H1 (cell line): Measurements from ENCODE around the gene KLHDC10. TPM values are rescaled to one million over a fixed set of nuclear protein-coding genes. Genes with fewer than 3 reads are reported as not detected.

Source experiments
- CTCF ChIA-PET: fragments of 300-600 bp; sonication (Branson Sonifier 250); formaldehyde crosslinking; loops from one replicate; lab custom pipeline; 2021; ENCODE audit not compliant: partially characterized antibody; lab: Charles Lee
- POLR2A ChIA-PET: fragments of 300-600 bp; sonication (Branson Sonifier 250); formaldehyde crosslinking; loops from one replicate; lab custom pipeline; 2021; ENCODE audit warnings: inconsistent platforms; ENCODE audit not compliant: partially characterized antibody; lab: Charles Lee
- DNase-seq, 2 experiments: peaks; one replicate each; pipeline versions ENCODE4 v3.0.0 to v3.0.0-alpha.2; 2010 to 2022; ENCODE audit warnings: low spot score in 2 of 2, low read depth in 1 of 2, mixed read lengths in 1 of 2
- FAIRE-seq: peaks from 2 replicates; lab custom pipeline; 2011; peaks lifted over from hg19 to GRCh38; lab: Jason Lieb, UNC
- H2AFZ ChIP-seq: 2 replicates; pipeline ENCODE4 v1.8.1; 2012; ENCODE audit warnings: low read length, inconsistent platforms
- H2AK5ac ChIP-seq: 2 replicates; pipeline ENCODE4 v1.6.1; 2013; ENCODE audit warnings: low read depth, low read length
- H2BK120ac ChIP-seq: replicated peaks from 2 replicates; pipeline ENCODE3; 2013; ENCODE audit warnings: low read depth, low read length, inconsistent platforms
- H2BK12ac ChIP-seq: 2 replicates; pipeline ENCODE4 v1.6.1; 2013; ENCODE audit warnings: low read depth, low read length
- H2BK15ac ChIP-seq: 2 replicates; pipeline ENCODE4 v1.6.1; 2013; ENCODE audit warnings: low read length
- H2BK20ac ChIP-seq: 2 replicates; pipeline ENCODE4 v1.6.1; 2013; ENCODE audit warnings: low read length
- H2BK5ac ChIP-seq: 2 replicates; pipeline ENCODE4 v1.6.1; 2013; ENCODE audit warnings: low read depth, low read length
- H3K14ac ChIP-seq: 2 replicates; pipeline ENCODE4 v1.6.1; 2013; ENCODE audit warnings: inconsistent platforms; ENCODE audit not compliant: insufficient read length
- H3K18ac ChIP-seq: 2 replicates; pipeline ENCODE4 v1.6.1; 2013; ENCODE audit warnings: low read length; ENCODE audit errors: extremely low read depth
- H3K23ac ChIP-seq: 2 replicates; pipeline ENCODE4 v1.6.1; 2013; ENCODE audit warnings: inconsistent platforms; ENCODE audit not compliant: insufficient read length
- H3K23me2 ChIP-seq: 2 replicates; pipeline ENCODE4 v1.6.1; 2013; ENCODE audit warnings: low read depth, low read length
- H3K27ac ChIP-seq: 2 replicates; pipeline ENCODE4 v1.6.1; 2011; ENCODE audit warnings: low read depth, low read length, inconsistent platforms
- H3K27me3 ChIP-seq, 4 experiments: replicated peaks in 1 of 4; 1 replicate in 1 of 4; 2 replicates in 3 of 4; pipeline versions ENCODE4 v1.6.1 to v1.8.1; 2011 to 2013; ENCODE audit warnings: low read length in 3 of 4, mild to moderate bottlenecking in 3 of 4, inconsistent platforms in 2 of 4, mixed read lengths in 2 of 4, moderate library complexity in 1 of 4; ENCODE audit not compliant: control insufficient read depth in 3 of 4, insufficient read depth in 3 of 4; ENCODE audit errors: extremely low read depth in 1 of 4
- H3K36me3 ChIP-seq, 4 experiments: 2 replicates each; pipeline versions ENCODE4 v1.6.1 to v1.8.1; 2011 to 2013; ENCODE audit warnings: mild to moderate bottlenecking in 4 of 4, low read length in 3 of 4, moderate library complexity in 2 of 4, control low read depth in 1 of 4, inconsistent platforms in 1 of 4; ENCODE audit not compliant: insufficient read depth in 4 of 4, control insufficient read depth in 2 of 4
- H3K4ac ChIP-seq: replicated peaks from 2 replicates; pipeline ENCODE3; 2013; ENCODE audit warnings: low read length, low read depth, mixed read lengths, inconsistent platforms; ENCODE audit not compliant: insufficient read length
- H3K4me1 ChIP-seq, 4 experiments: replicated peaks in 1 of 4; 1 replicate in 1 of 4; 2 replicates in 3 of 4; pipeline versions ENCODE4 v1.6.1 to v1.8.1; 2011 to 2013; ENCODE audit warnings: low read length in 3 of 4, inconsistent platforms in 2 of 4, mixed read lengths in 1 of 4; ENCODE audit not compliant: insufficient read depth in 4 of 4, control insufficient read depth in 3 of 4
- H3K4me2 ChIP-seq, 2 experiments: 2 replicates each; pipeline versions ENCODE4 v1.6.1 to v1.8.1; 2011 to 2013; ENCODE audit warnings: low read depth in 2 of 2, low read length in 2 of 2, control low read depth in 1 of 2, inconsistent platforms in 1 of 2, mild to moderate bottlenecking in 1 of 2; ENCODE audit not compliant: insufficient read depth in 1 of 2
- H3K4me3 ChIP-seq, 4 experiments: fragments of 200-600, 300-600 bp in 1 of 4; sonication (generic), shearing (Covaris generic), sonication (Bioruptor Twin) in 1 of 4; 2 replicates each; pipeline versions ENCODE4 v1.5.1 to v1.8.1; 2011 to 2016; ENCODE audit warnings: low read length in 4 of 4, low read depth in 3 of 4, control low read depth in 2 of 4, inconsistent platforms in 2 of 4, mild to moderate bottlenecking in 2 of 4, mixed read lengths in 1 of 4, moderate library complexity in 1 of 4; ENCODE audit not compliant: insufficient read depth in 2 of 4; ENCODE audit errors: extremely low read depth in 1 of 4
- H3K56ac ChIP-seq: replicated peaks from 2 replicates; pipeline ENCODE3; 2013; ENCODE audit warnings: low read depth, mild to moderate bottlenecking, mixed read lengths, low read length, inconsistent platforms; ENCODE audit not compliant: insufficient read length
- H3K79me1 ChIP-seq: 2 replicates; pipeline ENCODE4 v1.6.1; 2013; ENCODE audit warnings: low read depth, low read length, control low read depth
- H3K79me2 ChIP-seq, 2 experiments: 2 replicates each; pipeline versions ENCODE4 v1.6.1 to v1.8.1; 2012 to 2013; ENCODE audit warnings: low read length in 2 of 2, mild to moderate bottlenecking in 2 of 2, inconsistent platforms in 1 of 2; ENCODE audit not compliant: insufficient read depth in 2 of 2, control insufficient read depth in 1 of 2
- H3K9ac ChIP-seq, 4 experiments: replicated peaks in 1 of 4; 1 replicate in 1 of 4; 2 replicates in 3 of 4; pipeline versions ENCODE4 v1.6.1 to v1.8.1; 2011 to 2013; ENCODE audit warnings: low read depth in 3 of 4, low read length in 3 of 4, control low read depth in 2 of 4, mild to moderate bottlenecking in 2 of 4, moderate library complexity in 2 of 4, inconsistent platforms in 1 of 4; ENCODE audit errors: extremely low read depth in 1 of 4
- H3K9me3 ChIP-seq, 2 experiments: 2 replicates each; pipeline versions ENCODE4 v1.6.1 to v1.8.1; 2012 to 2013; ENCODE audit warnings: mild to moderate bottlenecking in 2 of 2, moderate library complexity in 2 of 2, control low read depth in 1 of 2, inconsistent platforms in 1 of 2, low read depth in 1 of 2, low read length in 1 of 2, mixed read lengths in 1 of 2; ENCODE audit not compliant: insufficient read depth in 2 of 2
- H4K20me1 ChIP-seq, 2 experiments: replicated peaks in 1 of 2; 2 replicates each; pipeline versions ENCODE3 to v1.8.1; 2011 to 2013; ENCODE audit warnings: inconsistent platforms in 2 of 2, low read length in 2 of 2, mild to moderate bottlenecking in 1 of 2; ENCODE audit not compliant: insufficient read depth in 2 of 2, control insufficient read depth in 1 of 2
- H4K5ac ChIP-seq: 2 replicates; pipeline ENCODE4 v1.6.1; 2013; ENCODE audit warnings: low read length, low read depth, mixed read lengths, inconsistent platforms; ENCODE audit not compliant: insufficient read length
- H4K8ac ChIP-seq: 2 replicates; pipeline ENCODE4 v1.8.0; 2013; ENCODE audit warnings: mild to moderate bottlenecking, moderate library complexity, low read length, inconsistent platforms; ENCODE audit not compliant: insufficient read depth; ENCODE audit errors: extremely low read depth
- H4K91ac ChIP-seq: replicated peaks from 2 replicates; pipeline ENCODE3; 2013; ENCODE audit warnings: low read length, mixed read lengths, inconsistent platforms; ENCODE audit not compliant: insufficient read length
- ATF2 ChIP-seq: IDR thresholded peaks from 2 replicates; pipeline ENCODE4 v1.6.1; 2012; ENCODE audit warnings: low read length, inconsistent platforms
- CBX5 ChIP-seq: fragments of 300-800, 300-1000 bp; sonication (generic); IDR thresholded peaks from 2 replicates; pipeline ENCODE4 v1.7.1; 2016; ENCODE audit warnings: antibody characterized with exemption, low read length, low read depth
- CHD1 ChIP-seq: IDR thresholded peaks from 2 replicates; pipeline ENCODE4 v1.6.1; 2012; ENCODE audit warnings: low read depth, low read length, improper control_type of control experiment
- EP300 ChIP-seq, 2 experiments: IDR thresholded peaks; 1 replicate in 1 of 2; 2 replicates in 1 of 2; pipeline ENCODE4 v1.6.1; 2011 to 2012; ENCODE audit warnings: low read depth in 2 of 2, low read length in 2 of 2, mild to moderate bottlenecking in 2 of 2, borderline replicate concordance in 1 of 2, inconsistent platforms in 1 of 2, moderate library complexity in 1 of 2
- EZH2 ChIP-seq: fragments of 200-600 bp; sonication (generic); IDR thresholded peaks from 2 replicates; pipeline ENCODE4 v1.7.1; 2012; ENCODE audit warnings: low read depth, mild to moderate bottlenecking, moderate library complexity, low read length, inconsistent platforms; ENCODE audit not compliant: severe bottlenecking
- FOSL1 ChIP-seq: IDR thresholded peaks from 2 replicates; pipeline ENCODE4 v1.6.1; 2011; ENCODE audit warnings: mild to moderate bottlenecking, low read depth, low read length, moderate library complexity; ENCODE audit not compliant: insufficient read depth
- GABPA ChIP-seq: IDR thresholded peaks from 2 replicates; pipeline ENCODE4 v1.6.1; 2011; ENCODE audit warnings: mild to moderate bottlenecking, low read length, moderate library complexity, borderline replicate concordance; ENCODE audit not compliant: insufficient read depth
- HDAC6 ChIP-seq: IDR thresholded peaks from one replicate; pipeline ENCODE4 v1.7.1; 2012; ENCODE audit warnings: low read depth, mild to moderate bottlenecking, inconsistent platforms, low read length, moderate library complexity
- JUND ChIP-seq: IDR thresholded peaks from 2 replicates; pipeline ENCODE4 v1.6.1; 2011; ENCODE audit warnings: mild to moderate bottlenecking, improper control_type of control experiment, low read length
- NRF1 ChIP-seq: IDR thresholded peaks from 2 replicates; pipeline ENCODE4 v1.6.1; 2011; ENCODE audit warnings: mild to moderate bottlenecking, low read depth, low read length, improper control_type of control experiment
- POLR2AphosphoS5 ChIP-seq: IDR thresholded peaks from 2 replicates; pipeline ENCODE4 v1.6.1; 2011; ENCODE audit warnings: low read depth, low read length
- POU5F1 ChIP-seq: IDR thresholded peaks from 2 replicates; pipeline ENCODE4 v1.6.1; 2011; ENCODE audit warnings: low read depth, mild to moderate bottlenecking, low read length, moderate library complexity
- RXRA ChIP-seq: IDR thresholded peaks from 2 replicates; pipeline ENCODE4 v1.6.1; 2011; ENCODE audit warnings: low read depth, mild to moderate bottlenecking, low read length, moderate library complexity; ENCODE audit not compliant: insufficient read depth
- YY1 ChIP-seq: IDR thresholded peaks from 2 replicates; pipeline ENCODE4 v1.6.1; 2011; ENCODE audit warnings: low read depth, mild to moderate bottlenecking, low read length
- polyA plus RNA-seq, 7 experiments: library from polyadenylated mRNA; depleted of rRNA in 3 of 7; stranded (reverse) in 5 of 7; unstranded in 2 of 7; fragments of >200 nt in 5 of 7; fragments of 200-250 nt in 2 of 7; gene quantifications; 1 replicate in 5 of 7; 2 replicates in 1 of 7; 4 replicates in 1 of 7; pipeline versions ENCODE4 v1.2.1 to v1.2.3, GENCODE V29; 2011 to 2013; ENCODE audit warnings: missing spikeins in 2 of 7, mixed read lengths in 2 of 7
- total RNA-seq: library from RNA; stranded (reverse); fragmentation: NEBNext Ultra II Directional; extraction: Animal tissue kit (Norgen Biotek cat#: 25700); gene quantifications from 2 replicates; pipeline ENCODE4 v1.2.1, GENCODE V29; 2021

Gene KLHDC10
- total and polyA plus RNA-seq, 2 of the 8 experiments (the other 6 are each of a cell fraction or from before 2014, with no cell fraction given) = 6.6 to 14.5 TPM

- no peak overlapping the region for H3K23ac ChIP-seq
- H2BK15ac ChIP-seq = no peak overlapping the region
- H3K23me2 ChIP-seq = no peaks in the 10 kb centered on the region
- H3K4me3 ChIP-seq = no peak overlapping the region
- H4K20me1 ChIP-seq = peaks cover 0 to 1% of the 10 kb centered on the region in 2 experiments
- H4K91ac ChIP-seq = no peak overlapping the region
- no peak overlapping the region for H2AFZ ChIP-seq
- no peak overlapping the region for H3K4ac ChIP-seq
- no peak overlapping the region for H3K9ac ChIP-seq
- H3K4me1 ChIP-seq = no peaks in the 10 kb centered on the region
- no peak overlapping the region for H3K27ac ChIP-seq
- FAIRE-seq = no peak
- no peak overlapping the region for H3K4me2 ChIP-seq
- H2BK5ac ChIP-seq = no peak overlapping the region
- H2BK120ac ChIP-seq = no peak overlapping the region
- no peak overlapping the region for H2BK20ac ChIP-seq
- no peak overlapping the region for H3K56ac ChIP-seq
- no peak overlapping the region for H3K18ac ChIP-seq
- H3K79me2 ChIP-seq = no peaks in the 10 kb centered on the region
- no peak overlapping the region for H4K8ac ChIP-seq
- no peak for DNase-seq
- H2BK12ac ChIP-seq = no peak overlapping the region
- ChIA-PET POLR2A (no interaction called here), CTCF (interaction anchor here (0.6 to 1.9 kb wide), 3 partner anchors 11 to 942 kb away, joined by 3 to 5 read pairs (median 3); no protein-coding TSS in a partner anchor)
- no peaks in the 10 kb centered on the region for H3K9me3 ChIP-seq
- H3K36me3 ChIP-seq = peaks cover 3 to 40% (median 21%) of the 10 kb centered on the region in 4 experiments; a peak in 7 of 8 replicates
- no peak overlapping the region for H2AK5ac ChIP-seq
- H4K5ac ChIP-seq = no peak overlapping the region
- H3K14ac ChIP-seq = no peak overlapping the region
- no peaks in the 10 kb centered on the region for H3K27me3 ChIP-seq
- no peaks in the 10 kb centered on the region for H3K79me1 ChIP-seq
- TF ChIP-seq GABPA = no peak
- no peak for TF ChIP-seq ATF2
- TF ChIP-seq POU5F1 = no peak
- no peak for TF ChIP-seq POLR2AphosphoS5
- TF ChIP-seq YY1 = no peak
- no peak for TF ChIP-seq EP300 (IDR thresholded peaks at IDR 0.05; ENCODE audit: borderline replicate concordance in 1 of 2, low read depth in 2 of 2, low read length in 2 of 2)
- TF ChIP-seq HDAC6 = no peak
- no peak for TF ChIP-seq CBX5
- no peak for TF ChIP-seq CHD1
- TF ChIP-seq EZH2 = no peak
- no peak for TF ChIP-seq FOSL1
- TF ChIP-seq NRF1 = no peak
- TF ChIP-seq RXRA = no peak
- TF ChIP-seq JUND = no peak
These were observed 32.6 kb upstream of the KLHDC10 start for GRCh38 chr7:130037703-130038102.
